Neuron (in vitro differentiated cells): ENCODE results near the gene BCORL1.

ENCODE experiments used
- H2AFZ ChIP-seq: one replicate; pipeline ENCODE4 v1.6.1; 2013; ENCODE audit warnings: low read depth, mild to moderate bottlenecking, inconsistent platforms, low read length, moderate library complexity
- H3K27me3 ChIP-seq: one replicate; pipeline ENCODE4 v1.6.1; 2013; ENCODE audit warnings: low read length; ENCODE audit not compliant: insufficient read depth
- H3K36me3 ChIP-seq: one replicate; pipeline ENCODE4 v1.6.1; 2013; ENCODE audit warnings: low read length; ENCODE audit not compliant: insufficient read depth
- H3K4me1 ChIP-seq: one replicate; pipeline ENCODE4 v1.6.1; 2013; ENCODE audit warnings: low read length; ENCODE audit not compliant: insufficient read depth
- H3K4me3 ChIP-seq: 2 replicates; pipeline ENCODE4 v1.5.1; 2013; ENCODE audit warnings: mild to moderate bottlenecking, low read length, moderate library complexity
- H3K9me3 ChIP-seq: one replicate; pipeline ENCODE4 v1.6.1; 2013; ENCODE audit warnings: low read length

The BCORL1 gene

DNA sequence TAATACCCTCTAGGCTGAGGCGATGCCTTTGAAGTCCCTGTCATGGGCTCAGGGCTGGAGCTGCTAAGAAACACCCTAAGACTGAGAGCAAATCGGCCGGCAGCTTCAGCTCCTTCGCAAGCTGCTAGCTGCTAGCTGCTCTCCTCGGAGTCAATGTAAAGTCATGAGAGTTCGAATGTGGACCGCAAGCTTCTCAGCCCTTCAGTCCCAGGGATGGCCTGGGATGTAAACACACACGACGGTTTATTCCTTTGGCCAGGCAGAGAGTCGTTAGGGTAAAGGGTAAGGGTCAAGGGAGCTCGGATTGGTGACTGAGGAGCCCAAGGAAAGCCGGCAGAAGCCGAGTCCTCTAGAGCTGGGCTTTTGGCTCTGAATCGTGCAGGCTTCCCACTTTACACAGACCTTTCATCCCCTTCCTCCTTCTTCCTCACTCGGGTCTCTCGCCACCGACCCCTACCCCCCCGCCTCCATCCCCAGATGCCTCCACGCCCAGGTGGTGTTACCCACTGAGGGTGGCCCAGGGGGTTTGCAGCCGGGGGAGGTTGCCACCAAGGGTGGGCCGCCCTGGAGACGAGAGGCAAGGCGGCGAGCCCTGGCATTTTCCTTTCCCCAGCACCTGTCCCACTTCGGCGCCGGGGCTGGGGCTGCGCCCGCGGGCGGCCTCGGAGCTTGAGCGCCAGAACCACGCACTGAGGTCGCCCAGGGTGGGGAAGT, 3.1 kb upstream of the BCORL1 start:
- Histone ChIP-seq H3K4me3 (no peak overlapping the region), H3K4me1 (peaks cover 10% of the 10 kb centered on the region), H2AFZ (peak overlapping the region; percentile 1), H3K27me3 (peaks cover 13% of the 10 kb centered on the region), H3K36me3 (no peaks in the 10 kb centered on the region), H3K9me3 (no peaks in the 10 kb centered on the region)

GRCh38 chrX:129980001-129980401, 2.4 kb upstream of the BCORL1 start:
- Histone ChIP-seq H3K36me3 (no peaks in the 10 kb centered on the region), H2AFZ (no peak overlapping the region), H3K27me3 (peaks cover 13% of the 10 kb centered on the region), H3K4me3 (peak overlapping the region; percentile 16), H3K9me3 (no peaks in the 10 kb centered on the region), H3K4me1 (peaks cover 10% of the 10 kb centered on the region)

DNA sequence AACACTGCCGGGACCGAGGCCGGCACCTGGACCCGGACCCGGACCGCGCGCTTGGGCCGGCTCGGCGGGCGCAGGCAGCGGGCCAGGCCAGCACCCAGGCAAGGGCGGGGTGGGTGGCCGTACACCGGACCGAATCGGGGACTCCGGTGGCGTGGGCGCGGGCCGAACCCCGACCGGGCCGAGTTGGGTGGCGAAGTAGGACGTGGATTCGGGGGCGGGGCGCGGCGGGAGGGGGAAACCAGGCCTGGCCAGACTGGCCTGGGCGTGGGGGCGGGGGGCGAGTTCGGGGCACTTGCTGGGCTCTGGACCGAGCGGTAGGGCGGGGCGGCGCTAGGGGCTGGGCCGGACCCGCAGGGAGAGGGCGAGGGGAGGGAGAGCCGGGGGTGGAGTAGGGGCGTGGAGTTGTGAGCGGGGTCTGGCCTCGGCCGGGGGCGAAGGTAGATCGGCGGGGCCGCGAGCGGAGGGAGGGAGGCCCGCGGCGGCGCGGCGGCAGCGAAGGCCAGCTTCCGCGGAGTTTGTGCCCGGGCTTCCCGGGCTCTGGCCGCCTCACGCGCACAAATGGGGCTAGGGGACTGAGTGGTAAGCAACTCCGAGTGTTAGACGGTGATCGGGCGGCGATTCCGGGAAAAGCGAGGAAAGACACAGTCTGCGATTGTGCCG, 1.8 kb upstream of the BCORL1 start:
- H3K9me3 ChIP-seq = no peaks in the 10 kb centered on the region
- peaks cover 13% of the 10 kb centered on the region for H3K27me3 ChIP-seq
- peak overlapping the region; percentile 69 for H2AFZ ChIP-seq
- H3K4me1 ChIP-seq = peaks cover 10% of the 10 kb centered on the region
- H3K36me3 ChIP-seq = no peaks in the 10 kb centered on the region
- H3K4me3 ChIP-seq = peak overlapping the region; percentile 53

- Histone ChIP-seq H3K36me3 (no peaks in the 10 kb centered on the region), H3K9me3 (no peaks in the 10 kb centered on the region), H3K27me3 (peaks cover 13% of the 10 kb centered on the region), H3K4me1 (peaks cover 10% of the 10 kb centered on the region), H3K4me3 (peak overlapping the region; percentile 53), H2AFZ (peak overlapping the region; percentile 69)
These were observed 1.3 kb upstream of the BCORL1 start for GRCh38 chrX:129981200-129981553.

DNA sequence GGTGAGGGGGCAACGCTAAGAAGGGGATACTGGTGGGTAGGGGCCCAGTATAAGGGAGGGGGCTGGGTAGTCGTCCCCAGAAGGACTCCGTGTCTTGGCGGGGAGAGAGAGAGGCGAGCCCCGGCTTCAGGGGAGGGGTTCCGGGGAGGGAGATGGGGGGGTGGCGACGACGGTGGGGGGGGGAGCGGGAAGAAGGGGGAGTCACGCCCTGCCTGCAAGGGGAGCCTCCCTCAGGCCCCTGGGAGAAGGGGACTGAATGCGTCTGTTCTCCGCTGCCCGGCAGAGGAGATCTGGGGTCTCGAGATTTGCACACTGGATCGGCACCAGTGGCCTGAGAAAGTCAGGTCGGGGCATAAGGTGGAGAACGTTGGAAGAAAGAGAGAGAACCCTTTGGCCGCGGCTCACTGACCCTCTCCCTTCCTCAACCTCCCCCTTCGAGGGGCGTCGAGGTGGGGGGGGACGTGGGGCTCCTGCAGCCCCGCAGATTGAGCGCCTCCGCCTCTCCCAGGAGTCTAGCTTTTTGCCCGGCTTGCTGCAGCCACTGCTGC, 609 bp upstream of the BCORL1 start:
- Histone ChIP-seq H3K9me3 (no peaks in the 10 kb centered on the region), H3K4me3 (peak overlapping the region; percentile 53), H3K27me3 (peaks cover 13% of the 10 kb centered on the region), H3K36me3 (no peaks in the 10 kb centered on the region), H3K4me1 (peaks cover 10% of the 10 kb centered on the region), H2AFZ (no peak overlapping the region)

DNA sequence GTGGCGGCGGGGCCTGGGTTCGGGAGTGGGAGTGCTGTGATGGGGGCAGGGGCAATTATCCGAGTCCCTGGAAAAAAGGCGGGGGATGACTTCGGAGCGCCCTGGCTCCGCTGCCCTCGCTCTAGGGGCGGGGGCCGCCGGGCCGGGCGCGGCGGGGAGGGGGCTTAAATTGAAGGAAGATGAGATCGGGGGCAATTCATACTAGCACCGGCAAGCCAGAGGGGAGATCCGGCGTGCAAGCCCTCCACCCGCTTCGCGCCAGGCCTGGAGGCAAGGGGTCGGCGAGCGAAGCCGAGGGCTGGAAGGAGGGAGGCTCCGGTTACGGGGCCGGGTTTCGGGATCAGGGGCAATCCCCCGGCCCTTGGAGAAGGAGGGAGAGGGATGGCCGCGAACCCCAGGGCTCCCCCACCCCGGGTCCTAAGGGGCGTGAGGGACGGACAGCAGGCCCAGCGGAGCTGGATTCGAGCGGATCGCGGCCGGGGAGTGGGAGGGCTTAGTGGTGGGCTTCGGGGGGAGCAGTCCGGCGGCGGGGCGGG, 1.2 kb downstream of the BCORL1 start:
- H3K4me3 ChIP-seq = no peak overlapping the region
- no peaks in the 10 kb centered on the region for H3K36me3 ChIP-seq
- H3K9me3 ChIP-seq = no peaks in the 10 kb centered on the region
- peaks cover 2% of the 10 kb centered on the region for H3K27me3 ChIP-seq
- H3K4me1 ChIP-seq = peaks cover 10% of the 10 kb centered on the region
- no peak overlapping the region for H2AFZ ChIP-seq

DNA sequence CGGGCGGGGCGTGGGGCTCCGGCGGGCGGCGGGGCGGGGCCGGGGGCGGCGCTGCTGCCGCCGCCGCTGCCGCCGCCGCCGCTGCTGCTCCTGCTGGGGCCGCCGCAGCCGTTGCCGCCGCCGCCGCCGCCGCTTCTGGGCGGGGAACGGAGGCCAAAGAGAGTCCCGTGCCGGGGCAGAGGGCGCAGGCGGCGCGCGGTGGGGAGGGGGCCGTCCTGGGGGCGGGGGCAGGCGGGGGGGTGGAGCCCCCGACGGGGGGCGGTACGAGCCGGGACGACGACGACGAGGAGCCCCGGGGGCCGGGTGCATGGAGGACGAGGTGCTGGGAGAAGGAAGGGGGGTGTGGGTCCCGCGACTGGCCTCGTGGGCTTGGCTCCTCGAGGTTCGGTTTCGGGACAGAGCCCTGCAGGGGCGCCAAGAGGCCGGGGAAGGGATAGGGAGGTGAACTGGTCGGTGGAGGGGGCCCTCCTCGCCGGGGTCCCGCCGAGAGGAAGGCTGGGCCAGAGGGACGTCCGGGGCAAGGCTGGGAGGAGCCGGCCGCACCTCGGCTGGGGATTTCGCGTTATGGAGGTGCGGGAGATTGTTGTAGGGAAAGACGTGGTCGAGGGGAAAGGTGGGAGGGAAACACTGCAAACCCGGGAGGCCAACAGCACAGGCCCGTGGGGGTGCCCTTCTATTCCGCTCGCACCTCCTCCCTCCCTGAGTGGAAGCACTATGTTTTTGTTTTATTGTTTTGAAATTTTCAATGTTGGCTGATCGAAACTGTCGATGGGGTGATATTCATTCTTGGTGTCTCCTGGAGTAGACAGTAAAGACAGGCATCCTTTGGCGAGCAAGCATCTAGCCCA, 1.9 kb downstream of the BCORL1 start:
- H3K36me3 ChIP-seq = no peaks in the 10 kb centered on the region

GRCh38 chrX:129987871-129988270, 5.4 kb downstream of the BCORL1 start:
- no peaks in the 10 kb centered on the region for H3K36me3 ChIP-seq
- no peaks in the 10 kb centered on the region for H3K27me3 ChIP-seq
- H3K9me3 ChIP-seq = no peaks in the 10 kb centered on the region
- H3K4me3 ChIP-seq = no peak overlapping the region
- H3K4me1 ChIP-seq = no peaks in the 10 kb centered on the region
- H2AFZ ChIP-seq = no peak overlapping the region

More for the DNA sequence above, 1.9 kb downstream of the BCORL1 start:
- no peaks in the 10 kb centered on the region for H3K27me3 ChIP-seq
- no peak overlapping the region for H2AFZ ChIP-seq
- H3K4me3 ChIP-seq = peak overlapping the region; percentile 54
- H3K4me1 ChIP-seq = peaks cover 10% of the 10 kb centered on the region
- no peaks in the 10 kb centered on the region for H3K9me3 ChIP-seq

GRCh38 chrX:129992181-129992580, 9.7 kb downstream of the BCORL1 start:
- Histone ChIP-seq H3K36me3 (no peaks in the 10 kb centered on the region), H3K9me3 (no peaks in the 10 kb centered on the region)

GRCh38 chrX:129996120-129996519, 13.7 kb downstream of the BCORL1 start:
- Histone ChIP-seq H3K4me3 (no peak overlapping the region), H3K4me1 (no peaks in the 10 kb centered on the region), H3K36me3 (no peaks in the 10 kb centered on the region), H2AFZ (no peak overlapping the region), H3K27me3 (no peaks in the 10 kb centered on the region), H3K9me3 (no peaks in the 10 kb centered on the region)

More at GRCh38 chrX:129992181-129992580, 9.7 kb downstream of the BCORL1 start:
- H3K27me3 ChIP-seq = no peaks in the 10 kb centered on the region
- no peaks in the 10 kb centered on the region for H3K4me1 ChIP-seq
- H3K4me3 ChIP-seq = no peak overlapping the region
- H2AFZ ChIP-seq = no peak overlapping the region

DNA sequence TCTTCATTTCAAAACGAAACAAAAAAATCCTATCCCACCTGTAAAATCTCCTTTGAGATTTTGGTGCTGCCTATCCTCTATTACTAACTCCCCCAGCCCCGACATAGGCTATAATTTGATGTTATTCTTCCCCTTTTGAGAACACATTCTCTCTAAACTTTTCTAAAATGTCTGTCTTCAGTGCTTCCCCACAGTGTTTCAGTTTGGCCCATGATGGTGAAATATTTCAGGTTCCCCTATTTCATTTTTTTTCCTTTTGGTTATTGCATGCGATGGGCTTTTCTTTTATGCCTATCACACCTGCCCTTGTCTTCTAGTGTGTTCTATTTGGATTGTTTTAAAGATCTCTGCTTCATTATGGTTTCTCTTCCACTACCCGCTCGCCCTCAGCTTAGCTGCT, 14.7 kb downstream of the BCORL1 start:
- no peaks in the 10 kb centered on the region for H3K27me3 ChIP-seq
- no peaks in the 10 kb centered on the region for H3K36me3 ChIP-seq
- no peak overlapping the region for H3K4me3 ChIP-seq
- H2AFZ ChIP-seq = no peak overlapping the region
- no peaks in the 10 kb centered on the region for H3K4me1 ChIP-seq
- no peaks in the 10 kb centered on the region for H3K9me3 ChIP-seq

DNA sequence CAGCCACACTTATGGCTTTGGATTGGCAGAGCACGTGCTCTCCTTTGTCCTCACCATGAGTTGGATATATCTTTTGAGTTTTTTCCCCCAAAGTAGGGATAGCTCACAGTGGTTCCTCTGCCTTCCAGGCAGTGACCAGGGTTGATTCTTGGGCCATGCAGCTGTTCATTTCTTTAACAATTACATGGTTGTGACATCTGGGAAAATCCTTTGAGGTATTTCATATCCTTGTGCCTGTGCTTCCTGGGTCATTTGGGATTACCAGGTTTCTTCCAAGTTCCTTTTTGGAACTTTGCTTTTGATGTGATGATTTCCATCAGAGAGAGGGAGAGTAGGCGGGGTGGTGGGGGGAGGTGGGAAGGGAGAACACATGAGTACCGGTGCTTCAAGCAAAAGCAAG, 15.6 kb downstream of the BCORL1 start:
- no peaks in the 10 kb centered on the region for H3K9me3 ChIP-seq
- H3K4me3 ChIP-seq = no peak overlapping the region
- no peaks in the 10 kb centered on the region for H3K36me3 ChIP-seq
- no peaks in the 10 kb centered on the region for H3K27me3 ChIP-seq
- no peak overlapping the region for H2AFZ ChIP-seq
- no peaks in the 10 kb centered on the region for H3K4me1 ChIP-seq

DNA sequence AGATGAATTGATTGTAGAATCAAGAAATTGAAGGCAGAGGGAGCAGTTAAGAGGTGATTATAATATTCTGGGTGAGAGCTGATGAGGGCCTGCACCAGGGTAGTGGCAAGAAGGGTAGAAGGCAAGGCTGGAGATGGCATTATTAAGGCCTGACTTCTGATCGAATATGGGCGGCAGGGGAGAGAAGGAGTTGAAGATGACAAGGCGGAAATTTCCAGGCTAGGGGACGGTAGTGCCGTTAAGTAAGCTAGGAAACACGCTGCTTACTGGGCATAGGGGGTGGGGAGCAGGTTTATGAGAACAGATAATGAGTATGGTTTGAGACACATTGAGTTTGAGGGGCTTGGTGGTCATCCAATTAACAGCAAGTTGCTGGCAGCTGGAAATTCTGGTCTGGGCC, 19.5 kb downstream of the BCORL1 start:
- Histone ChIP-seq H3K4me1 (no peaks in the 10 kb centered on the region), H3K4me3 (no peak overlapping the region), H3K27me3 (no peaks in the 10 kb centered on the region), H3K36me3 (peaks cover 10% of the 10 kb centered on the region), H3K9me3 (no peaks in the 10 kb centered on the region), H2AFZ (no peak overlapping the region)
